Fibroblast of mammary gland (primary cell): ENCODE data around the gene SORBS1.
A peak's percentile ranks its signal among the peaks of the same experiment; 100 is the strongest.

Source experiments
- DNase-seq: peaks from one replicate; pipeline ENCODE4 v3.0.0-alpha.2; 2010; ENCODE audit warnings: low read depth
- H3K4me3 ChIP-seq: 2 replicates; pipeline ENCODE4 v1.5.1; 2011; ENCODE audit warnings: low read depth, mild to moderate bottlenecking, low read length, moderate library complexity; ENCODE audit not compliant: control insufficient read depth
- TF ChIP-seq, protein P1 (sequence below): conservative IDR thresholded peaks from 2 replicates; pipeline ENCODE4 v1.5.1; 2011; ENCODE audit warnings: low read depth, low read length, inconsistent platforms; ENCODE audit not compliant: control insufficient read depth, insufficient read depth

The SORBS1 gene

DNA sequence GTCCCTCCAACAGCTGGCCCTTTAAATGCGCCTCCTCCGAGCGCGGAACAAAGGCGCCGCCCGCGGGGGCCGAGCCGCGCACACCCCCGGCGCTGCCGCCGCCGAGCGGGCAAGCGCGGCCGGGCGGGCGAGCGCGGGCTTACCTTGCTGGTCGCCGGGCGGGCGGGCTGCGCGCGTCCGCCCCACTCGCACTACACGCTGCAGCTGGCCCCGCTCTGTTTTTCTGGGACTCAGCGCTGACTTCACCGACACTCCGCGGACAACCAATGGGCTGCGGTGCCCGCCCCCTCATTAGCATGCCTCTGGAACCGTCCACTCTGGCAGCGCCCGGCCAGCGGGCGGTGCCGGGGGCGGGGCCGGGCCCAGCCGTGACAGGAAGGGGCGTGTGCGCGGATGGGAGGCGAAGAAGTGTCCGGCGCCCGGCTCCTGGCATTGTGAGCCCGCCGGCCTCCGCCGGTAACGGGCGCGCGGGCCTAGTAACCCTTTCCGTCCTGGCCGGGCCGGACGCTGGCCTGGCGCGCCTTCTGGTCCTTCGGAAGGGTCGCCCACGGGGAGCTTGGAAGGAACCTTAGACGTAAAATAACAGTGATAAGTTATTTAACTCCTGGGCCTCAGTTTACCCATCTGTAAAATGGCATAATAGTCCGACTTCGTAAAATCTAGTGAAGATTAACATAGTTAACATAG, at the start of gene SORBS1:
Gene SORBS1 (minus strand): TSS at position 195 of the 687 bp plus-strand sequence. CDS start 120,236 bp downstream, outside the sequence.
- DNase-seq, result peak; percentile 88
- TF ChIP-seq, protein P1, sequence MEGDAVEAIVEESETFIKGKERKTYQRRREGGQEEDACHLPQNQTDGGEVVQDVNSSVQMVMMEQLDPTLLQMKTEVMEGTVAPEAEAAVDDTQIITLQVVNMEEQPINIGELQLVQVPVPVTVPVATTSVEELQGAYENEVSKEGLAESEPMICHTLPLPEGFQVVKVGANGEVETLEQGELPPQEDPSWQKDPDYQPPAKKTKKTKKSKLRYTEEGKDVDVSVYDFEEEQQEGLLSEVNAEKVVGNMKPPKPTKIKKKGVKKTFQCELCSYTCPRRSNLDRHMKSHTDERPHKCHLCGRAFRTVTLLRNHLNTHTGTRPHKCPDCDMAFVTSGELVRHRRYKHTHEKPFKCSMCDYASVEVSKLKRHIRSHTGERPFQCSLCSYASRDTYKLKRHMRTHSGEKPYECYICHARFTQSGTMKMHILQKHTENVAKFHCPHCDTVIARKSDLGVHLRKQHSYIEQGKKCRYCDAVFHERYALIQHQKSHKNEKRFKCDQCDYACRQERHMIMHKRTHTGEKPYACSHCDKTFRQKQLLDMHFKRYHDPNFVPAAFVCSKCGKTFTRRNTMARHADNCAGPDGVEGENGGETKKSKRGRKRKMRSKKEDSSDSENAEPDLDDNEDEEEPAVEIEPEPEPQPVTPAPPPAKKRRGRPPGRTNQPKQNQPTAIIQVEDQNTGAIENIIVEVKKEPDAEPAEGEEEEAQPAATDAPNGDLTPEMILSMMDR, result no peak
- peak within 1 kb of the TSS; percentile 70 for H3K4me3 ChIP-seq

DNA sequence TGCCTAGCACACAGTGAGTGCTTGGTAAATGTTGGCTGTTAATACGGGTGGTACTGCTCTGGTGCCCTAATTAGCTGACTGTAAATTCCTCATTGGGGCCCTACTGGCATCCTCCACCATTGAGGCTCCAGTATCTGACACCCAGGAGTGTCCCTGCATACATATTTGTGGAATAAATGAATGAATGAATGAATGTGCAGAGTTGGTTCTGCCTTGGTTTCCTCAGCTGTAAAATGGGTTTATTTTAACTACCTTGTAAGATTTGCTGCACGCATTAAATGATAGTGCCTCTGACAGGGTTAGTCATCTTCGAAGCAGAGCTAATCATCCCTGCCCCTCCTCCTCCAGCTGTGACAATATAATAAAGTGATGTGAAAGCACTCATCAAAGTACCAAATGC, 49.6 kb upstream of the SORBS1 start:
- no peak for DNase-seq
- TF ChIP-seq, protein P1, result no peak
- no peak overlapping the region for H3K4me3 ChIP-seq

DNA sequence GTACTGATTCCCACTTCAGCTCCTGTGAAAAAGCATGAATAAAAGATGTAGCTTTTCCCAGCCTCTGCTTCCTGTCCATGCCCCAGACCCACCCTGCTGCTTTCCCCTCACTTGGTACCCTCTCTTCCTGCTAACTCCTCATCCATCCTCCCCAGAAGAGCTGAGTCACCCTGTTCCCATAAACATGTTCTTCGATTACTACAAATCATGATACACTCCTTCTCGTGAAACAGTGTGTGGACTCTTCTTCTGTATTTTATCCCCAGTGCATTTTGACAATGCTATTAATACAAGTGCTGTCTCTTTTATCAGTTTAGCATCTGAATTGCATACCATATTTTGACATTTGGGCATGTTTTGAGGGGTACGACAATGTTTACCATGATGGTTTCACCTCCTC, 45.8 kb upstream of the SORBS1 start:
- H3K4me3 ChIP-seq, result no peak overlapping the region
- TF ChIP-seq, protein P1, result no peak
- peak; percentile 27 for DNase-seq

DNA sequence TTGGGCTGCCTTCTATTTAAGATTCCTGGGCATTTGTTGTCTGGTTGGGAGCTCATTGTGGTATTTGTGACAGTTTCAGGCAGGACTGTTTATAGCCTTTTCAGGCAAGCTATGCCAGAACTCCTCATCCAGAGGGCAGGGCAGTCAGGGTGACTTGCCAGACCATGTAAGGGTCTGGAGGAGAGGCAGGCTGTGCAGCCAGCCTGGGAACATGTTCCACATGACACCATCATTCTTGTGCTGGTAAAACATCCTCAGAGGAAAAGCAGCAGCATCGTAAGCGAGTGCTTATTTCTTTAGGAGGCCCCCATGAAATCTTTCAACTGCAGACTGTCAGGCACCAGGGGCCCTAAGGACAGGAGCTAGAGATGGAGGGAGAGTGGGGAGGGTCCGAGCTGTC, 44.0 kb upstream of the SORBS1 start:
- TF ChIP-seq, protein P1, result no peak
- DNase-seq, result no peak
- no peak overlapping the region for H3K4me3 ChIP-seq

DNA sequence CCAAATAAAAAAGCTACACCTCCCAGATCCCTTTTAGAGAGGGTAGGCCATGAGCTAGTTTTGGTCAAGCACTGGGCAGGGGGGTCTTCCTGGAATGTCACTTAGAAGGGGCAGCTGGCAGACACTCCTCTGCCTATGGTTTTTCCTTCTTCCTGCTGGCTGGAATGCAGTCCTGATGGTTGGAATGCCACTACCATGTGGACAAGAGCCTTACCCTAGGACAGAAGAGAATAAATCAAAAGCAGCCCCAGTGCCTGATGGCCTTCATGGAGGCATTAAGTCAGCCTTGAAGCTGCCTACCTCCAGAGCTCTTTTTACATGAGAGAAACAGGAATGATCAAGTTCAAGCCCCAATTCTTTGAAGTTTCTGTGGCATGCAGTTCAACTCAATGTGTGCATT, 43.5 kb upstream of the SORBS1 start:
- no peak for DNase-seq
- TF ChIP-seq, protein P1, result no peak
- no peak overlapping the region for H3K4me3 ChIP-seq

DNA sequence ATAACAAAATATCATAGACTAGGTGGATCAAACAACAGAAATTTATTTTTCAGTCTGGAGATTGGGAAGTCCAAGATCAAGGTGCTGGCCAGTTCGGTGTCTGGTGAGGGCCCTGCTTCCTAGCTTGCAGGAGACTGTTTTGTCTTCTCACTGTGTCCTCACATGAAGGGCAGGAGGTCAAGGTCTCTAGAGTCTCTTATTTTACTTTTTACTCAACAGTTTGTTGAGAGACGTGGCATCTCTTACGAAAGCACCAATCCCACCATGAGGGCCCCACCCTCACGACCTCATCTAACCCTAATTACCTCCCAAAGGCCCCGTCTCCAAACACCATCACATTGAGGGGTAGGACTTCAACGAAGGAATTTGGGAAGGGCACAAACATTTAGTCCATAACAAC, 41.2 kb upstream of the SORBS1 start:
- TF ChIP-seq, protein P1, result no peak
- H3K4me3 ChIP-seq, result no peak overlapping the region
- DNase-seq, result no peak
